Measurements from ENCODE around the gene CYB5R4. TPM values are rescaled to one million over a fixed set of nuclear protein-coding genes. Genes with fewer than 3 reads are reported as not detected.

Gene CYB5R4
- total and polyA plus RNA-seq, 7 donors: 6.1 to 20.3 (median 11.7) TPM

DNA sequence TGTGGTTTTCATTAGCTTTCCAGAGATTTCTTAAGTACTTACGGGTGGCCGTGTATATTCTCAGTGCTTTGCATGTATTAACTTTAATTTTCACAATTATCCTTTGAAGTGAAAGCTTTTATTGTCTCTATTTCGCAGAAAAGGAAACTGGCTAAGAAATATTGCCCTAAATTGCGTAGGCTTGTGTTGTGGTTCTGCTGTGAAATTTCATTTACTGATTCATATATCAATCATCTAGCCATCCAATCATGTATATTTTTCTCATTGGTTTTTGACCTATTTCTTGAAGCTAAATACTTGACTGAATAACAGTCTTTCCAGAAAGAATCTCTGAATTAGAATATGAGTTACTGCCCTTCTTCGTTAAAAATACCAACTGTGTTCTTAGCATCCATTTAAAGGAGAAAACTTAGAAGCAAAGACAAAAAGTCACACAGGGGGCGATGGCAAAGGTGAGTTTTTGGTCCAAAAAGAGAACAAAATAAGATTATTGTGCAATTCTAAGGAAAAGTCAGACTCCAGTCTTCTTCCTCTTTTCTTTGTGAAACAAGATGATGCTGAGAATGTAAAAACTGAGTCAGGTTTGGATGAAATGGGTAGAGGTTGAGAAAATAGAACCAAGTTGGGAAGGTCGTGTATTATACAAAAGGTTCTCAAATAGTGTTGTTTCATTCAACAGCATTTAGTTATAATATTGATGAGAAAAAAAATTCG lies 1.4 kb downstream of the CYB5R4 start:
- 68 to 75% (median 71%) methylated on average over 8 of the region's 8 CpGs for WGBS, 3 donors
- H3K4me1 ChIP-seq: peaks cover 19% of the 10 kb centered on the region
- no peaks in the 10 kb centered on the region for H3K9me3 ChIP-seq
- no peak for ATAC-seq
- H3K4me3 ChIP-seq: peak overlapping the region; percentile 93
- TF ChIP-seq, protein P1, sequence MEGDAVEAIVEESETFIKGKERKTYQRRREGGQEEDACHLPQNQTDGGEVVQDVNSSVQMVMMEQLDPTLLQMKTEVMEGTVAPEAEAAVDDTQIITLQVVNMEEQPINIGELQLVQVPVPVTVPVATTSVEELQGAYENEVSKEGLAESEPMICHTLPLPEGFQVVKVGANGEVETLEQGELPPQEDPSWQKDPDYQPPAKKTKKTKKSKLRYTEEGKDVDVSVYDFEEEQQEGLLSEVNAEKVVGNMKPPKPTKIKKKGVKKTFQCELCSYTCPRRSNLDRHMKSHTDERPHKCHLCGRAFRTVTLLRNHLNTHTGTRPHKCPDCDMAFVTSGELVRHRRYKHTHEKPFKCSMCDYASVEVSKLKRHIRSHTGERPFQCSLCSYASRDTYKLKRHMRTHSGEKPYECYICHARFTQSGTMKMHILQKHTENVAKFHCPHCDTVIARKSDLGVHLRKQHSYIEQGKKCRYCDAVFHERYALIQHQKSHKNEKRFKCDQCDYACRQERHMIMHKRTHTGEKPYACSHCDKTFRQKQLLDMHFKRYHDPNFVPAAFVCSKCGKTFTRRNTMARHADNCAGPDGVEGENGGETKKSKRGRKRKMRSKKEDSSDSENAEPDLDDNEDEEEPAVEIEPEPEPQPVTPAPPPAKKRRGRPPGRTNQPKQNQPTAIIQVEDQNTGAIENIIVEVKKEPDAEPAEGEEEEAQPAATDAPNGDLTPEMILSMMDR (IDR thresholded peaks at IDR 0.05): no peak
- H3K27me3 ChIP-seq (ENCODE audit: insufficient read depth in 3 of 3, low read length in 2 of 3): no peaks in the 10 kb centered on the region
- H3K27ac ChIP-seq: no peak overlapping the region
- intact Hi-C loops (cut with DNase I): loop anchor here in 1 of 2 donors (5.0 to 10.0 kb wide), 2 partner anchors 361 to 796 kb away; partner anchors contain the start of genes DOP1A and UBE3D
- peaks cover 0 to 21% of the 10 kb centered on the region in 2 donors for H3K36me3 ChIP-seq (ENCODE audit: insufficient read depth in 1 of 2, low read depth in 1 of 2)
- no peak for DNase-seq

DNA sequence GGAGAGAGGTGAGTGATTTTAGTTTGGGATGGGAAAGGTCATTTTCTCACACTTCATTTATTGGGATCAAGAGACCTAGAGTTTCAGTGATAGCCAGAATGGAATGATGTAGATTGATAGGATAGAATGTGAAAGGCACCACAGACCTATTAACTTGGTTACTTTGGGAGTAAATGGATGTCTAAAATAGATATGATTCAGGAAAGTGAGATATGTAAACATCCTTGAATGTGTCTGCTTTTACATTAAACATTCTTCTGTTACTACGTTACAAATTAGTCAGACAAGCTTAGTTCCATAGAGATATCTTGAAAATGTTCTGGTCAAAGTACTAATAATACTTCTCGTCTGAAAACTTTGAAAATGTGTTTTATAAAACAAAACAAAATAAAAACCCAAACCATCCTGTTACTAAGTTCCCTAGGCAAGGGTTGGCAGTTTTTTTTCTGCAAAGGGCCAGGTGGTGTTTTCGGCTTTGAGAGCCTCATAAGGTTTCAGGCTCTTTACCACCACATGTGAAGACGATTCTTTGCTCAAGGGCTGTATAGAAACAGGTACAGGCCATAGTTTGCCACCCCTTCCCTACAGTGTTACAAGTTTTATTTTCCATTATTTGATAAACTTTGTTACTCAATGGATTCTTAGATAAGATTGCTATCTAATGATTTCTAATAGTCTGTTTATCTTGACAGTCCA lies 3.4 kb downstream of the CYB5R4 start:
- TF ChIP-seq, protein P1 (IDR thresholded peaks at IDR 0.05): no peak
- H3K27me3 ChIP-seq (ENCODE audit: insufficient read depth in 3 of 3, low read length in 2 of 3): no peaks in the 10 kb centered on the region
- no peaks in the 10 kb centered on the region for H3K9me3 ChIP-seq
- WGBS, 3 donors: 74 to 79% (median 74%) methylated on average over 4 of the region's 4 CpGs
- DNase-seq (no peak), ATAC-seq (no peak)
- peaks cover 19% of the 10 kb centered on the region for H3K4me1 ChIP-seq
- H3K4me3 ChIP-seq: no peak overlapping the region
- peaks cover 7 to 32% of the 10 kb centered on the region in 2 donors for H3K36me3 ChIP-seq (ENCODE audit: insufficient read depth in 1 of 2, low read depth in 1 of 2)
- H3K27ac ChIP-seq: no peak overlapping the region
- intact Hi-C loops (cut with DNase I): loop anchor here in 1 of 2 donors (5.0 to 10.0 kb wide), 2 partner anchors 359 to 798 kb away; partner anchors contain the start of genes DOP1A and UBE3D

DNA sequence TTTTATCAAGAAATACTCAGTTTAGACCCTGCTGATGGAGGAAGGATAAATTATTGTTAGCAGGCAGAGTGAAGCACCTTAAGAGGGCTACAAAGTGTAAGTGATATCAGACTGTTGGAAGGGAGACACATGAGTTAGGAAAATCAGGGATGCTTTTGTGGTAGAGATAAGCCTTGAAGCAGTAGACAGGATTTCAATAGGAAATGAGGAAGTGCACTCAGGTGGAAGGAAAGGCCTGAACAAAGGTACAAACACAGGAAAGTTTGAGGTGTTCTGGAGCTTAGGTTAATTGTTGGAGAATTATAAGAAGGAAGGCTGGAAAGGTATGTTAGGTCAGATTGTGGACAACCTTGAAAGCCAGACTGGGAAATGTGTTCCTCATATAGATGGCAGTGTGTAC lies 7.6 kb downstream of the CYB5R4 start:
- intact Hi-C loops (cut with DNase I): loop anchor here in 1 of 2 donors (10.0 kb wide), 1 partner anchor 802 kb away; the partner anchor contains the start of genes DOP1A and UBE3D

DNA sequence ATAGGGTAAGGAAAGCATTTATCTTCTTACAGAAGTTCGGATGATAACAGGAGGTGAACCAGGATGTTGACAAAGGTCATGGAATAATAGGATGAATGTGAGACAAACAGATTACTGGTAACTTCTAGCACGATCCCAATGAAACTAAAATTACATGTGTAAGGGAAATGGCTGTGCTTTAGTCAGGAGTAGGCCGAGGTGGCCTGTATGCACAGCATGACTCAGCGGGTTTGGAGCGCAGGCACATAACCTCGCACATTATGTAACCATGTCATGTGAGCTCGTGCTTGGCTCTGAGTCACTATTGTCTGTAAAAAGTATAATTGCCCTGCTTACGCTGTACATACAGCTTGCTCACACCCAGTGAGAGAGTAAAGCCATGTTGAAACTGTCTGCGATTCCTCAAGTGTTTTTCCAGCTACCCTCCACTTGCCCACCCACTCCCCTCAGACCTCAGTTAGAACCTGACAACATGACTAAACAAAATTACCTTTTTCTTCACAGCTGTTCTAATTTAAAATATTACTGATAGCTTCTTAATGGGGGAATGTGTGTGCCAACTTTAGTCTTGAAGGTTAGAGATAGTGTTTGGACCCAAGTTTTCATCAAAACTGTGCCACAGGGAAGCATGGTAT lies 8.2 kb downstream of the CYB5R4 start:
- Histone ChIP-seq H3K4me3 (no peak overlapping the region), H3K36me3 (ENCODE audit: insufficient read depth in 1 of 2, low read depth in 1 of 2) (peaks cover 7 to 32% of the 10 kb centered on the region in 2 donors), H3K4me1 (no peaks in the 10 kb centered on the region), H3K9me3 (no peaks in the 10 kb centered on the region), H3K27me3 (ENCODE audit: insufficient read depth in 3 of 3, low read length in 2 of 3) (no peaks in the 10 kb centered on the region), H3K27ac (no peak overlapping the region)
- peak in 1 of 2 donors; percentile 27 for DNase-seq
- TF ChIP-seq, protein P1 (IDR thresholded peaks at IDR 0.05): no peak
- ATAC-seq: peak in 3 of 4 donors; percentile 30 to 55 (median 46)
- intact Hi-C loops (cut with DNase I): loop anchor here in 1 of 2 donors (10.0 kb wide), 1 partner anchor 803 kb away; the partner anchor contains the start of genes DOP1A and UBE3D
- WGBS, 3 donors: 89 to 92% (median 91%) methylated on average over 9 of the region's 9 CpGs

More for the DNA sequence above, 7.6 kb downstream of the CYB5R4 start:
- Histone ChIP-seq H3K27me3 (ENCODE audit: insufficient read depth in 3 of 3, low read length in 2 of 3) (no peaks in the 10 kb centered on the region), H3K9me3 (no peaks in the 10 kb centered on the region), H3K4me1 (no peaks in the 10 kb centered on the region), H3K27ac (no peak overlapping the region), H3K4me3 (no peak overlapping the region), H3K36me3 (ENCODE audit: insufficient read depth in 1 of 2, low read depth in 1 of 2) (peaks cover 7 to 32% of the 10 kb centered on the region in 2 donors)
- DNase-seq (no peak), ATAC-seq (no peak)
- TF ChIP-seq, protein P1 (IDR thresholded peaks at IDR 0.05): no peak
